Uterus (tissue), 2 donors: ENCODE results near the gene DDAH2.

Experiments used
- CTCF ChIP-seq, 4 experiments: fragments of 200-600 bp in 2 of 4; fragments of 450-650 bp in 2 of 4; sonication (generic) in 2 of 4; IDR thresholded peaks; one replicate each; pipeline ENCODE4 v1.5.1; 2016 to 2019; ENCODE audit warnings: antibody characterized with exemption in 4 of 4, mild to moderate bottlenecking in 2 of 4, moderate library complexity in 1 of 4
- POLR2A ChIP-seq, 2 donors: fragments of 450-650 bp; IDR thresholded peaks; one replicate each; pipeline ENCODE4 v1.6.1; 2016; ENCODE audit warnings: antibody characterized with exemption in 2 of 2, mild to moderate bottlenecking in 1 of 2, moderate library complexity in 1 of 2

DNA sequence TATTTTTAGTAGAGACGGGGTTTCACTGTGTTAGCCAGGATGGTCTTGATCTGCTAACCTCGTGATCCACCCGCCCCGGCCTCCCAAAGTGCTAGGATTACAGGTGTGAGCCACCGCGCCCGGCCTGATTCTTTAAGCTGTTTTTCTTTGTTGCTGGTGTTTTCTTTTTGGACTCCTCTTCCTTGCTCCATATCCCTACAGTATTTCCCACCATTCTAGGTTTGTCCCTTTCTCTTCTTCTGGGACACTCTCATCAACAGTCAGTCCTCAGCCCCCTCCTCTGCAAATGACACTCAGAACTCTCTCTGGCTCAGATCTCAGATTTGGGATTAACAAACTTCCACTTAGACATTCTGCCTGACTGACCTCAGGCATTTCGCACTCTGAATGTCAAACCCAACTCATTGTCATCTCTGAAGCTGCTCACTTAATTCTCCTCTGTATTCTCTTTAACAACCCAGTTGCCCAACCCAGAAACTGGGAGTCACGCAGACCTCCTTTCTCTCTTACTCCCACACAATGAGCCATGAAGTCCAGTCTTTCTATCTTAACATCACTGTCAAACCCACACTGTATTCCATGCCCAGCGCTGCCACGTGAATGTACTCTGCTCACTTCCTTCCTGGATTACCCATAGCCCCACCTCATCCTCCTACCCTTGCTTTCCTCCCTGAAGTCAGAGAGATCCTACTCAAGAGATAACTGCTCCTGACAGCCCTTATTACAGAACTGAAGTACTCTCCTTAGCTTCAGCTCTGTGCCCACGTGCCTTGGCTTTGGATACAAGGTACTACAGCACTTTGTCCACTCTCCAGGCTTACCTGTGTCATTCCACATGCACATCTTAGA, 3.4 kb downstream of the DDAH2 start:
- no peak for TF ChIP-seq CTCF (IDR thresholded peaks at IDR 0.05)
- TF ChIP-seq POLR2A (IDR thresholded peaks at IDR 0.05), result no peak
